Right ventricle myocardium superior (tissue), 1 donor: ENCODE results near the gene KLHL7. TPM values are rescaled to one million over a fixed set of nuclear protein-coding genes. Genes with fewer than 3 reads are reported as not detected.
"Not testable (repeated sequence)": the region's sequence is repeated elsewhere in the genome, so short reads cannot be mapped to it uniquely, and the experiment has no call there.

Experiments used
- ATAC-seq: fragments of 200-7000 bp; cut with Tn5 transposase; one replicate; pipeline ENCODE4 v1.9.1; 2020; ENCODE audit warnings: mild to moderate bottlenecking; ENCODE audit not compliant: poor library complexity
- DNase-seq: peaks from one replicate; pipeline ENCODE4 v3.0.0-alpha.2; 2020
- intact Hi-C: fragments of 100-400 bp; cut with DNase I; formaldehyde crosslinking; loops from one replicate; pipeline ENCODE4 v1.11.2; 2022
- total RNA-seq: library from RNA; stranded (reverse); fragmentation: NEBNext Ultra II Directional; extraction: Animal tissue kit (Norgen Biotek cat#: 25700); gene quantifications from one replicate; pipeline ENCODE4 v1.2.1, GENCODE V29; 2021
- donor health status: DM: no; HTN: yes; CAD: no; lungs with severe emphysema.

KLHL7 gene
- total RNA-seq, 1 donor from 2014 or later = 167 TPM

GRCh38 chr7:23164846-23165245 lies 59.3 kb downstream of the KLHL7 start:
- intact Hi-C loops = no loop called here
- no peak for ATAC-seq
- no peak for DNase-seq

GRCh38 chr7:23165316-23165715 lies 59.7 kb downstream of the KLHL7 start:
- intact Hi-C loops = no loop called here
- ATAC-seq = no peak
- no peak for DNase-seq

- intact Hi-C loops = no loop called here
- ATAC-seq (peak; percentile 44), DNase-seq (no peak)
Observed at GRCh38 chr7:23167691-23168090, 62.1 kb downstream of the KLHL7 start.

DNA sequence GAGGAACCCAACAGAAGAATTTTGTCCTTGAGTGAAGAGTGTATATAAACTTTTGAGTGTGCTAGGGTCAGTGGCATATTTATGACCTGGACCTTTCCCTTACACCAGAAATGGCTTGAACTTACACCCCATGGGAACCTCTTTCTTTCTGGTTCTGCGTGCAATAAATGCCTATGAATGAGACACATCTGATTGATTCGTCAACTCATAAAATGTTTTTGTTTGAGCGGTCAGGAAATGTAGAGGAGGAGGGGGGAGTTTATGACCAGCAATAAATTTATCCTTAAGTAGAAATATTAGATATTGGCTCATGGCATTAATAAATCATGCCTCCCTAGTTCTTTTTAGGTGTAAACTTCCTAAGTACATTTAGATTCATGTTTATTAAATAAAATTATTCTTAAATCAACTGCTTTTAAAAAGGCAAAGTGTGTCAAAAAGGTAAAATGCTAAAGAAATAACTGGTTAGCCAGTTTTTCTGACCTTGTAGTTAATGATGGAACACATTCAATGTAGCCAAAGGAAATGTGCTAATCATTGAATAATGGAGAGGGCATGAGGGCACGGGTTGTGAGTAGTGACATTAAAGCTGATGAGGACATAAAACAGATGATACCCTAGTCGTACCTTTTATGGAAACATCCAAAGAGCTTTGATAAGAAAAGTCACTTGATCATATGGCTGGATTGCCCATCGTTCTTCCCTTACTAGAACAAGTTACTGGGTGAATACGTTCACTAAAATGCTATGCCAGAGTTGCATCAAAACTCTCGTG lies 62.7 kb downstream of the KLHL7 start:
- DNase-seq (no peak), ATAC-seq (peak; percentile 85)
- intact Hi-C loops = no loop called here

- ATAC-seq (peak; percentile 8), DNase-seq (no peak)
- intact Hi-C loops = no loop called here
Observed at GRCh38 chr7:23175938-23176337, 70.4 kb downstream of the KLHL7 start.

GRCh38 chr7:23181684-23182553 lies 76.3 kb downstream of the KLHL7 start, which contains the start of gene NUP42:
Gene NUP42 (plus strand): TSS chr7:23182048. CDS start chr7:23182086, 38 bp downstream.
- peak; percentile 96 for DNase-seq
- peak; percentile 97 for ATAC-seq
- intact Hi-C loops = loop anchor here (5.0 kb wide), 1 partner anchor 75 kb away; the partner anchor contains the start of gene KLHL7

DNA sequence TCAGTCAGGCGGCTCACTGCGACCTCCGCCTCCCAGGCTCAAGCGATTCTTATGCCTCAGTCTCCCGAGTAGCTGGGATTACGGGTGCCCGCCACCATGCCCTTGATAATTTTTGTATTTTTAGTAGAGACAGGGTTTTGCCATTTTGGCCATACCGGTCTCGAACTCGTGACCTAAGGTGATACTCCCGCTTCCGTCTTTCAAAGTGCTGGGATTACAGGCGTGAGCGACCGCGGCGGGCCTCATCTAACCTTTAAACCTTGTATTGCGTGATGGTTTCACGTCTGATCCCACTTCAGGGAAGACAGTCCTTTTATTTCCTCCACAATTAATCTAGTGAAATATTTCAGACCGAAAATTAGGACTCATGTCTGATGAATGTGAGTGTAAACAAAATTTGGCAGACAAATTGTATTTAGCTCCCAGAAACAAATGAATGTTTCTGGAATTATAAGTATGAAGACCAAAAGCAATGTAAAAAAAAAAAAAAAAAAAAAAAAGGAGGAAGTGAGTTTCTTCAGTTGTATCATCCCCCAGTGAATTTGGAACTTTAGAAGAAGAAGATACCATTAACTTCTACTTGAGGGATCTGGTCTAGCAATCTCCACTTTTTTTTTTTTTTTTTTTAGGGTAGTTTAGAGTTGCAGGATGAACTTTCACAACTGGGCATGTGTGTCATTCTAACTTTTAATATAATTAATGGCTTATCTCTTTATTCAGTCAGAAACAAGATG lies 77.9 kb downstream of the KLHL7 start:
- intact Hi-C loops = loop anchor here (5.0 kb wide), 1 partner anchor 76 kb away; the partner anchor contains the start of gene KLHL7
- DNase-seq (no peak), ATAC-seq (no peak)

DNA sequence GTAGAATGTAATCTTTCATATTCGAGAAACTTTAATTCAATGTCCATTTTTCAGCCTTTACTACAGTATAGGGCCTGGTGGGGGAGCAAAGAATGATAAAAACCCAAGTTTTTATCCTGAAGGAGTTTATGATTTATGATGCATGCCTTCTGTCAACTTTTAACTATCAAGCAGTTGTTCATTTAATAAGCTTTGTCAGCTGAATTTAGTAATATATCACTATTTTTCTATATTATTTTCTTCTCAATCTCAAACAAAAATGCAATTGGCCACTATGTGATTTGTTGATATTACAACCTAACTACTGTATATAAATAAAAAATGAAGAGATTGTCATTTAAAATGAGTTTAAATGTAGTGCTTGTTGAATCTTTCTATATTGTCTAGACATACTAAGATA lies 78.7 kb downstream of the KLHL7 start:
- no peak for DNase-seq
- no peak for ATAC-seq
- intact Hi-C loops = loop anchor here (5.0 kb wide), 1 partner anchor 77 kb away; the partner anchor contains the start of gene KLHL7

DNA sequence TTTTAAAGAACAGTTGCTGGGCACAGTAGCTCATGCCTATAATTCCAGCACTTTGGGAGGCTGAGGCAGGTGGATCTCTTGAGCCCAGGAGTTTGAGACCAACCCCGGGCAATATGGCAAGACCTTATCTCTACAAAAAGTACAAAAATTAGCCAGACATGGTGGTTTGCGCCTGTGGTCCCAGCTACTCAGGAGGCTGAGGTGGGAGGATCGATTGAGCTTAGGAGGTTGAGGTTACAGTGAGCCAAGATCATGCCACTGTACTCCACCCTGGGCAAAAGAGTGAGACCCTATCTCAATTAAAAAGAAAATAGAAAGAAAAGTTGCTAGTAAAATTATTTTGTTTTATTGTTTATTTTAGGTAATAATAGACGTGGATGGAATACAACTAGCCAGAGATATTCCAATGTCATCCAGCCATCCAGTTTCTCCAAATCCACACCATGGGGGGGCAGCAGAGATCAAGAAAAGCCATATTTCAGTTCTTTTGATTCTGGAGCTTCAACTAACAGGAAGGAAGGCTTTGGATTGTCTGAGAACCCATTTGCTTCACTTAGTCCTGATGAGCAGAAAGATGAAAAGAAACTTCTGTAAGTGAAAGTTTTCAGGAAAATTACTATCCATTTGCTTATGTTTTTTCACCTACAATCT lies 79.2 kb downstream of the KLHL7 start:
- no peak for DNase-seq
- intact Hi-C loops = loop anchor here (5.0 kb wide), 1 partner anchor 78 kb away; the partner anchor contains the start of gene KLHL7
- peak; percentile 34 for ATAC-seq

DNA sequence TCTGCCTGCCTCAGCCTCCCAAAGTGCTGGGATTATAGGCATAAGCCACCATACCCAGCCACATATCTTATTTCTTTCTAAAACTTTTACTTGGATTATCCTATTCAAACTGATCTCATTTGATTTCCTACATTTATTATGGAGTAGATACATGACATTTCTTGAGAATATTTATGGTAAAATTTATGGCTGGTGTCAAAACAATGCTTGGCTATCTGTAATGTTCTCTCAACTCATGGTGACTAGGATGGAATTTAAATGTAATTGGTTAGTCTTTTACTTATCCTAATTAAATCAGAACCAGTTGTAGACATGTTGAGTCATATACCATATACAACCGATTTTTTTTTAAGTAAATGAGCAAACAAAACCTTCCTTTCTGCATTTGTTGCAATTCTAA lies 80.4 kb downstream of the KLHL7 start:
- intact Hi-C loops = no loop called here
- DNase-seq (no peak), ATAC-seq (no peak)

DNA sequence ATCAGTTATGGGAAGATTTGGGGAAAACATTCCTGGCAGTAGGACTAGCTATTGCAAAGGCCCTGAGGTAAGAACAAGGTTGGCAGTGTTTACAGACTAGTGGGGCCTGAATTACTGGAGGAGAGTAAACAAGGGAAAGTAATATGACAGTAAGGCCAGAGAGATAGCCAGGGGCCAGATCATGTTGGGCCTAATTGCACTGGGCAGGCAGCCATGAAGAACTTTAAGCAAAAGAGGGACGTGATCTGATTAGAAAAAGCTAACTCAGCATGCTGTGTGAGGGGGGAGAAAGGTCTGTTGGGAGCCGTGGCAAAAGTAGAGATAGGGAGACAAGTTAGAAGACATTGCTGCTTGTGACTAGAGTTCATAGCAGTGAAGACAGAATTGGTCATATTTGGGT lies 85.4 kb downstream of the KLHL7 start:
- ATAC-seq (peak; percentile 51), DNase-seq (no peak)
- intact Hi-C loops = no loop called here

GRCh38 chr7:23193650-23194227 lies 88.2 kb downstream of the KLHL7 start:
- DNase-seq, ATAC-seq, intact Hi-C loops: not testable (repeated sequence)

GRCh38 chr7:23196306-23196705 lies 90.7 kb downstream of the KLHL7 start:
- intact Hi-C loops = loop anchor here (5.0 kb wide), 1 partner anchor 51 kb away; the partner anchor contains the start of gene GPNMB
- ATAC-seq = peak; percentile 87
- DNase-seq = no peak

GRCh38 chr7:23197745-23198144 lies 92.2 kb downstream of the KLHL7 start:
- not testable (repeated sequence) for DNase-seq, ATAC-seq
- intact Hi-C loops = loop anchor here (5.0 kb wide), 1 partner anchor 50 kb away; the partner anchor contains the start of gene GPNMB

GRCh38 chr7:23200331-23200730 lies 94.7 kb downstream of the KLHL7 start:
- DNase-seq = no peak
- ATAC-seq = peak; percentile 27
- intact Hi-C loops = no loop called here

- intact Hi-C loops = no loop called here
- no peak for DNase-seq
- ATAC-seq = no peak
Observed at GRCh38 chr7:23204241-23204640, 98.7 kb downstream of the KLHL7 start.

GRCh38 chr7:23205577-23205908 lies 100.0 kb downstream of the KLHL7 start:
- DNase-seq (no peak), ATAC-seq (no peak)
- intact Hi-C loops = no loop called here
